SK-N-MC (cell line): ENCODE results near the gene RNF166.

Experiments used
- EZH2 ChIP-seq: fragments of 200-600 bp; sonication (generic); IDR thresholded peaks from one replicate; pipeline ENCODE4 v1.6.1; 2017; ENCODE audit warnings: antibody characterized with exemption
- FOXP2 ChIP-seq: optimal IDR thresholded peaks from 2 replicates; pipeline ENCODE3; 2011; ENCODE audit warnings: mild to moderate bottlenecking, moderate library complexity; ENCODE audit not compliant: insufficient read depth; ENCODE audit errors: extremely low read length, control extremely low read depth
- POLR2AphosphoS5 ChIP-seq: IDR thresholded peaks from 2 replicates; pipeline ENCODE4 v1.6.1; 2012; ENCODE audit warnings: mild to moderate bottlenecking, low read depth, low read length, borderline replicate concordance

DNA sequence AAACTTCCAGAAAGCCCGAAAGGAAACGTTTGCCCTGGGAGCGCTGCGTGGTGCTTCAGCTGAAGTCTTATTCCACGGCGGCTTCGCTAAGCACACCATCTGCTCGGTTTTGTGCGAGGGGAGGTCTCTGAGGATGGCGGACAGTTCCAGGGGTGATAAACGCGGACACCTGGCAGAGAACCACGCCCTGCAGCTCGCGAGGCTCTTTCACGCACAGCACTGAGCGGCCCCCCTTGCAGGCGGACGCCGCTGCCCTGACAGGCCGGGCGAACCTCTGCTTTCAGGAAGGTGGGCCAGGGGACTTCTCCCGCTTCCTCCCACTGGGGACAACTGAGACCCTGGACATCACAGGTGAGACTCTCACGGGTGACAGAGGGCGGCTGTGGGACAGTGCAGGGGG lies 47.0 kb downstream of the RNF166 start:
- TF ChIP-seq POLR2AphosphoS5 (no peak), EZH2 (no peak), FOXP2 (no peak)
